Neural crest cell (in vitro differentiated cells): ENCODE measurements around the gene GID8. TPM values are rescaled to one million over a fixed set of nuclear protein-coding genes. Genes with fewer than 3 reads are reported as not detected.

Source experiments
- DNase-seq: peaks from one replicate; pipeline ENCODE4 v3.0.0; 2021; ENCODE audit warnings: low read depth, mixed read lengths, low spot score
- H3K27ac Mint-ChIP-seq: one replicate; pipeline ENCODE4 v1.8.0; 2021; ENCODE audit warnings: mild to moderate bottlenecking, mixed read lengths; ENCODE audit not compliant: unreplicated experiment
- H3K27me3 Mint-ChIP-seq: 2 replicates; pipeline ENCODE4 v1.8.0; 2021; ENCODE audit warnings: low read depth, mild to moderate bottlenecking, mixed read lengths
- H3K36me3 Mint-ChIP-seq: 2 replicates; pipeline ENCODE4 v1.8.0; 2021; ENCODE audit warnings: low read depth, mild to moderate bottlenecking, mixed read lengths
- H3K4me1 Mint-ChIP-seq: 2 replicates; pipeline ENCODE4 v1.8.0; 2021; ENCODE audit warnings: mixed read lengths
- H3K4me3 Mint-ChIP-seq: one replicate; pipeline ENCODE4 v1.8.0; 2021; ENCODE audit warnings: mild to moderate bottlenecking, mixed read lengths
- H3K9me3 Mint-ChIP-seq: 2 replicates; pipeline ENCODE4 v1.8.0; 2021; ENCODE audit warnings: mixed read lengths
- CTCF ChIP-seq: fragments of 200-600 bp; sonication (generic); conservative IDR thresholded peaks from 2 replicates; pipeline ENCODE4 v1.5.0; 2021; ENCODE audit warnings: antibody characterized with exemption, mild to moderate bottlenecking
- total RNA-seq: library from RNA; stranded (reverse); gene quantifications from 2 replicates; pipeline ENCODE4 v1.2.1, GENCODE V29; 2021

GID8 gene
- total RNA-seq, 1 donor from 2014 or later = 62.3 TPM

GRCh38 chr20:62943396-62943795 lies 5.4 kb downstream of the GID8 start:
- H3K27me3 Mint-ChIP-seq = no peaks in the 10 kb centered on the region
- peaks cover 18% of the 10 kb centered on the region for H3K4me1 Mint-ChIP-seq
- no peak overlapping the region for H3K27ac Mint-ChIP-seq
- peaks cover 19% of the 10 kb centered on the region for H3K36me3 Mint-ChIP-seq
- DNase-seq = no peak
- TF ChIP-seq CTCF = no peak
- H3K4me3 Mint-ChIP-seq = no peak overlapping the region
- no peaks in the 10 kb centered on the region for H3K9me3 Mint-ChIP-seq

GRCh38 chr20:62944184-62944583 lies 6.2 kb downstream of the GID8 start:
- peak overlapping the region; percentile 51 for H3K4me3 Mint-ChIP-seq
- H3K4me1 Mint-ChIP-seq = peaks cover 10% of the 10 kb centered on the region
- TF ChIP-seq CTCF = no peak
- H3K36me3 Mint-ChIP-seq = peaks cover 26% of the 10 kb centered on the region
- no peak overlapping the region for H3K27ac Mint-ChIP-seq
- DNase-seq = no peak
- no peaks in the 10 kb centered on the region for H3K27me3 Mint-ChIP-seq
- no peaks in the 10 kb centered on the region for H3K9me3 Mint-ChIP-seq

- TF ChIP-seq CTCF = no peak
These were observed 6.8 kb downstream of the GID8 start for GRCh38 chr20:62944746-62945145.

GRCh38 chr20:62945771-62946339 lies 7.9 kb downstream of the GID8 start:
- no peak for DNase-seq
- Mint-ChIP-seq H3K27ac (no peak overlapping the region), H3K36me3 (peaks cover 30% of the 10 kb centered on the region), H3K27me3 (no peaks in the 10 kb centered on the region), H3K4me1 (peaks cover 3% of the 10 kb centered on the region), H3K4me3 (no peak overlapping the region), H3K9me3 (no peaks in the 10 kb centered on the region)
- no peak for TF ChIP-seq CTCF

More at GRCh38 chr20:62944746-62945145, 6.8 kb downstream of the GID8 start:
- Mint-ChIP-seq H3K27me3 (no peaks in the 10 kb centered on the region), H3K9me3 (no peaks in the 10 kb centered on the region), H3K27ac (peak overlapping the region; percentile 13), H3K4me1 (peaks cover 5% of the 10 kb centered on the region), H3K4me3 (no peak overlapping the region), H3K36me3 (peaks cover 28% of the 10 kb centered on the region)
- DNase-seq = no peak

- no peak overlapping the region for H3K4me3 Mint-ChIP-seq
- no peak for DNase-seq
- H3K9me3 Mint-ChIP-seq = no peaks in the 10 kb centered on the region
- H3K36me3 Mint-ChIP-seq = peaks cover 30% of the 10 kb centered on the region
- peaks cover under 1% of the 10 kb centered on the region for H3K4me1 Mint-ChIP-seq
- H3K27me3 Mint-ChIP-seq = no peaks in the 10 kb centered on the region
- H3K27ac Mint-ChIP-seq = no peak overlapping the region
- TF ChIP-seq CTCF = no peak
These were observed 9.0 kb downstream of the GID8 start for GRCh38 chr20:62946918-62947317.
